Chondrocyte (in vitro differentiated cells): Measurements from ENCODE around the gene CETP. TPM values are rescaled to one million over a fixed set of nuclear protein-coding genes. Genes with fewer than 3 reads are reported as not detected.
A peak's percentile ranks its signal among the peaks of the same experiment; 100 is the strongest.

Experiments used
- DNase-seq: peaks from one replicate; pipeline ENCODE4 v3.0.0; 2021; ENCODE audit warnings: mixed read lengths, low spot score
- H3K27ac Mint-ChIP-seq: one replicate; pipeline ENCODE4 v1.8.0; 2021; ENCODE audit warnings: mild to moderate bottlenecking, moderate library complexity, mixed read lengths; ENCODE audit not compliant: unreplicated experiment
- H3K27me3 Mint-ChIP-seq: 2 replicates; pipeline ENCODE4 v1.8.0; 2021; ENCODE audit warnings: low read depth, mixed read lengths
- H3K36me3 Mint-ChIP-seq: 2 replicates; pipeline ENCODE4 v1.8.0; 2021; ENCODE audit warnings: low read depth, mixed read lengths
- H3K4me1 Mint-ChIP-seq: 2 replicates; pipeline ENCODE4 v1.8.0; 2021; ENCODE audit warnings: low read depth, mild to moderate bottlenecking, mixed read lengths
- H3K4me3 Mint-ChIP-seq: one replicate; pipeline ENCODE4 v1.8.0; 2021; ENCODE audit warnings: mild to moderate bottlenecking, moderate library complexity, mixed read lengths; ENCODE audit not compliant: unreplicated experiment
- H3K9me3 Mint-ChIP-seq: 2 replicates; pipeline ENCODE4 v1.8.0; 2021; ENCODE audit warnings: low read depth, mixed read lengths
- CTCF ChIP-seq: fragments of 200-600 bp; sonication (generic); IDR thresholded peaks from 2 replicates; pipeline ENCODE4 v1.5.0; 2021; ENCODE audit warnings: antibody characterized with exemption, mild to moderate bottlenecking, moderate library complexity
- total RNA-seq: library from RNA; stranded (reverse); gene quantifications from 3 replicates; pipeline ENCODE4 v1.2.1, GENCODE V29; 2021

Gene CETP
- total RNA-seq, 1 donor from 2014 or later = not detected

- Mint-ChIP-seq H3K4me1 (peaks cover 67% of the 10 kb centered on the region), H3K4me3 (peak overlapping the region; percentile 97), H3K9me3 (no peaks in the 10 kb centered on the region), H3K36me3 (peaks cover 69% of the 10 kb centered on the region), H3K27ac (peak overlapping the region; percentile 91), H3K27me3 (no peaks in the 10 kb centered on the region)
- TF ChIP-seq CTCF = no peak
- DNase-seq = no peak
Observed at GRCh38 chr16:56936491-56936890, 25.3 kb upstream of the CETP start.

DNA sequence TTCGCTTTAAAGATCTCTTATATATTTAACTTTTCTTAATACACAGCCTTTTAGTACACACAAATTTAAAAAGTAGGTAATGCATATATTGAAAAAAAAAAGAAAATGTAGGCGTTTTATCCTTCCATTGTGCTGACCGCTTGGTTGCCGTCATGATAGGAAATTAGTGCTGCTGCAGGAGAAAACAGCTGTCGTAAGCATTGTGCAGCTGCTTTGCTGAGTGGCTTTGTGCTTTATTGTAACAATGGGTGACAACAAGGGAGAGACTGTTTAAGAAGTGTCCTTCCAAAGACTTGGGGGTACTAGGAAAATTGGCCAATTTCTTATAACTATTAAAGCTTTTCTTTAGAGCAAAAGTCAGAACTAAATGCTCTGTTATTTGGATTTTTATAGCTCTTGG, 24.8 kb upstream of the CETP start:
- H3K27me3 Mint-ChIP-seq = no peaks in the 10 kb centered on the region
- H3K4me3 Mint-ChIP-seq = peak overlapping the region; percentile 97
- no peaks in the 10 kb centered on the region for H3K9me3 Mint-ChIP-seq
- peaks cover 72% of the 10 kb centered on the region for H3K36me3 Mint-ChIP-seq
- peaks cover 71% of the 10 kb centered on the region for H3K4me1 Mint-ChIP-seq
- TF ChIP-seq CTCF = no peak
- H3K27ac Mint-ChIP-seq = peak overlapping the region; percentile 91
- DNase-seq = no peak

DNA sequence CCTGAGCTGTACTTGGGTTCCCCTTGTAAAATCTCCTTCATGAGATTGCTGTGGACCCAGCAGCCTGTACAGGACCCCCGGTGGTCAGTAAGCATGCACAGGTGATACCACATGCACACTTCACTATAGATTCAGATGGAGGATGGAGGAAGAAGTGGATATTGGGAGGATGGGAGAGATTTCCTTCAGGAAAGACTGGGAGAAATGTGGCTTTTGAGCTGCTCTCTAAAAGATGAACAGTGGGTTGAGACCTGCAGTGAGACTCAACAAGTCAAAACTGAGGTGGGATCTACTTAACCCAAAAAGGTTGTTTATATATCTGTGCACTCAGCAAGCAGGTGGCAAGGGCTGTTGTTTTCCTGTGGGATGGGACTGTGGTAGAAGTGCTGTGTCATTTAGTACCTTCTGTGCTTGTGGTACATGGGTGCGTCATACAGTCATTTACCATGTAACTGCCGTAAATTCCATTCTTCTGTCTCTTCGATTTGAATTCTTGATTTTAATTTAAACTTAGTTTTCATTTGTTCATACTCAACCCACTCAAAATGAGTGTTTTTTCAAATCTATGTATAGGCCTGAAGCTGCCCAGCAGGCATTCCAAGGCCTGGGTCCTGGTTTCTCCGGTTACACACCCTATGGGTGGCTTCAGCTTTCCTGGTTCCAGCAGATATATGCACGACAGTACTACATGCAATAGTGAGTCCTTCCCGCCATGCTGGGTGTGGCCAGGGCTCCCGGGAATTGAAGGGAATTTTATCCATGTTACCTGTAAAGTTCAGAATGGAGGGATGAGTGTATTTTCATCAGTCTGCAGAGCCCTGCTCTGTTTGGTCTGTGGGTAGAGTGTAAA, 22.9 kb upstream of the CETP start:
- Mint-ChIP-seq H3K4me3 (peak overlapping the region; percentile 48), H3K36me3 (peaks cover 78% of the 10 kb centered on the region), H3K4me1 (peaks cover 86% of the 10 kb centered on the region), H3K27me3 (no peaks in the 10 kb centered on the region), H3K9me3 (no peaks in the 10 kb centered on the region), H3K27ac (peak overlapping the region; percentile 83)
- no peak for DNase-seq
- TF ChIP-seq CTCF = no peak

DNA sequence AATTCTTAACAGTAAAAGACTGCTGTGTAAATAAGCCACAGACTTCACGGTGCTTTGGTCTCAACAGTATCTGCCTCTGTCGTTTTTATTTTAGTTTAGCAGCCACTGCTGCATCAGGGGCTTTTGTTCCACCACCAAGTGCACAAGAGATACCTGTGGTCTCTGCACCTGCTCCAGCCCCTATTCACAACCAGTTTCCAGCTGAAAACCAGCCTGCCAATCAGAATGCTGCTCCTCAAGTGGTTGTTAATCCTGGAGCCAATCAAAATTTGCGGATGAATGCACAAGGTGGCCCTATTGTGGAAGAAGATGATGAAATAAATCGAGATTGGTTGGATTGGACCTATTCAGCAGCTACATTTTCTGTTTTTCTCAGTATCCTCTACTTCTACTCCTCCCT, 21.9 kb upstream of the CETP start:
- peaks cover 72% of the 10 kb centered on the region for H3K36me3 Mint-ChIP-seq
- no peak overlapping the region for H3K4me3 Mint-ChIP-seq
- no peak for TF ChIP-seq CTCF
- peak overlapping the region; percentile 83 for H3K27ac Mint-ChIP-seq
- DNase-seq = no peak
- H3K27me3 Mint-ChIP-seq = no peaks in the 10 kb centered on the region
- no peaks in the 10 kb centered on the region for H3K9me3 Mint-ChIP-seq
- H3K4me1 Mint-ChIP-seq = peaks cover 87% of the 10 kb centered on the region

GRCh38 chr16:56941092-56941491, 20.7 kb upstream of the CETP start:
- Mint-ChIP-seq H3K4me1 (peaks cover 84% of the 10 kb centered on the region), H3K9me3 (no peaks in the 10 kb centered on the region), H3K27ac (no peak overlapping the region), H3K4me3 (no peak overlapping the region), H3K36me3 (peaks cover 65% of the 10 kb centered on the region), H3K27me3 (no peaks in the 10 kb centered on the region)
- no peak for DNase-seq
- no peak for TF ChIP-seq CTCF
